Mammary microvascular endothelial cell (primary cell): ENCODE results near the gene GALR2. TPM values are rescaled to one million over a fixed set of nuclear protein-coding genes. Genes with fewer than 3 reads are reported as not detected.

ENCODE experiments used
- total RNA-seq: library from RNA; depleted of rRNA; stranded (reverse); fragments of >200 nt; gene quantifications from 2 replicates; pipeline ENCODE4 v1.2.3, GENCODE V29; 2015

GALR2 gene
- 0.13 TPM in 1 of 2 replicates, not detected in the other for total RNA-seq

DNA sequence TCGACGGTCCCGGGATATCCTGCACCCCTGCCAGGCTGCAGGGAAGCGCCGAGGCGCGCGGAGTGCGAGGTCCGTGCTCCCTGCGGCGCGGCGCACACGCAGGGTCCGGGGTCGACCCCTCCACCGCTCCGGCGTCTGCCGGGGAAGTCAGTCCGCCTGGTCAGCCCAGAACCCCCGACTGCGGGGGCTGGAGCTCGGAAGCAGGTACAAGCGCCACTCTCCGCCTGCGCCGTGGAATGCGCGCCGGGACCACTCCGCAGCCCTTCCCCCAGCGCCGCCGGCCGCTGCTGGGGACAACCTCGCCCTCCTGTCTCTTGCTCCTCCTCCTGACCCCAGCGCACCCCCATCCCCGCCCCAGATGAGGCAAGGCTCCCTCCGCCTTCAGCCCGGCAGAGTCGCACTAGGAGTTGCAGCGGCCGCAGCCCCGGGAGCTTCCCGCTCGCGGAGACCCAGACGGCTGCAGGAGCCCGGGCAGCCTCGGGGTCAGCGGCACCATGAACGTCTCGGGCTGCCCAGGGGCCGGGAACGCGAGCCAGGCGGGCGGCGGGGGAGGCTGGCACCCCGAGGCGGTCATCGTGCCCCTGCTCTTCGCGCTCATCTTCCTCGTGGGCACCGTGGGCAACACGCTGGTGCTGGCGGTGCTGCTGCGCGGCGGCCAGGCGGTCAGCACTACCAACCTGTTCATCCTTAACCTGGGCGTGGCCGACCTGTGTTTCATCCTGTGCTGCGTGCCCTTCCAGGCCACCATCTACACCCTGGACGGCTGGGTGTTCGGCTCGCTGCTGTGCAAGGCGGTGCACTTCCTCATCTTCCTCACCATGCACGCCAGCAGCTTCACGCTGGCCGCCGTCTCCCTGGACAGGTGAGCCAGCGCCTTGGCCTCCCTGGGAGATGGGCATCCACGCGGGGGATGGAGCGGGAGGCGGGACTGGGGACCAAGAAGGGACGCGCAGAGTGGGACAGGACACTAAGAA lies at the start of gene GALR2:
TSS of gene GALR2 (plus strand) at position 392 of the 974 bp plus-strand sequence. CDS start at position 495, 103 bp downstream.

GRCh38 chr17:76027159-76027839 lies 47.3 kb upstream of the GALR2 start, which contains the start of gene EVPL:
EVPL (minus strand) TSS chr17:76027306; CDS start chr17:76027198, 108 bp downstream.

DNA sequence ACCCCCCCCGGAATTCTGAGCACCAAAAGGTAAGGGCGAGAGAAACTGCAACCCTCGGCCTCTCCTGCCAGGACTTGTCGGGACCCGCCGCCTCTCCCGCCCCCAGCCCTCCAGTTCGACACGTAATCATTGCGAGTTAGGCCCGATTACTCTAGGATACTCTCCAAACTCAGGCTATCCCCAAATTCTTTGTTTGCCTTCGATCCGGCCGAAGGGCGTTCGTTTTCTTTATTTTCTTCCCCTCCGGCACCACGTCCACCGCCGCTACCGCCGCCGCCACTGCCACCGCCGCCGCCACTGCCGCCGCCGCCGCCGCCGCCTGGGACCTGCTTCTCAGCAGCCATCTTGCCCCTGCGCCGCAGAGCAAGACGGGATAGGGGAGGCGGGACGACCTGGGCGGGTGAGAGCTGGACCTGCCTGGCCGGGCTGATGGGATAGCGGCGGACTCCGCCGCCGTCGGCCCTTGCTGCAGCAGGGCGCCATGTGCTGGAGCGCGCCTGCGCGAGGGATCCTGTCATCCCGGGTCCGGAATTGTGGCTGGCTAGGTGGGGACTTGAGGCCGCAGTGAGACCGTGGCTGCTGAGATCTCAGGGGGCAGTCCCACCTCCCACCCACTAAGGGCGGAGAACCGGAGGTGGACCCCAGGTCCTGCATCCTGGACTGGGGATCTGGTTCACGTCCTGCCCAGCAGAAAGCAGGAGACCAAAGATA lies 2.3 kb upstream of the GALR2 start, which contains the start of gene SRP68:
TSS of gene SRP68 (minus strand) at position 370 of the 711 bp plus-strand sequence. CDS start at position 344, 26 bp downstream.

DNA sequence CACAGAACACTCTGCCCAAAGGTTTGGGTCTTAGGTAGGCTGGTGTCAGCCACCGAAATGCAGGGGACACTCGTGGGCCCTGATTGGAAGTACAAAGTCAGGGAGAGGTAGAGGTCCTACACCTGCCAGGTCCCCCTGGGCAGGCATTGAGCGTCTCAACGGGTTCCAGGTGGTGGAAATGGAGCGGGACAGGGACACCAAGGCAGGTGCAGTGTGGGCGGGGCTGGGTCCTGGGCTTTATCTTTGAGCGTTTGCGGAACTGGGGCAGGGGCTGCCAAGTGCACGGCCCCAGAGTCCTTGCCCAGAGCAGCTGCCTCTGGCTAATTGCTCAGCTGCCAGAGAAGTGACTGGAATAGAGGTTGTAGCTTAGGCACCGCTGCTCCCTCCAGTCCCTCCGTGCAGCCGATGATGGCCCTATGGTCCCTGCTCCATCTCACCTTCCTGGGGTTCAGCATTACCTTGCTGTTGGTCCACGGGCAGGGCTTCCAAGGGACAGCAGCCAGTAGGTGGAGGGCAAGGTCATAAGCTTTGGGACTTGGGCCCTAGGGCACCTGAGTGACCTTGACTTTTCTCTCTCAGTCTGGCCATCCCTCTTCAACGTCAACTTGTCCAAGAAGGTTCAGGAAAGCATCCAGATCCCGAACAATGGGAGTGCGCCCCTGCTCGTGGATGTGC lies 4.4 kb downstream of the GALR2 start, which contains the start of gene ZACN:
TSS of gene ZACN (plus strand) at position 323 of the 675 bp plus-strand sequence. CDS start at position 406, 83 bp downstream.

DNA sequence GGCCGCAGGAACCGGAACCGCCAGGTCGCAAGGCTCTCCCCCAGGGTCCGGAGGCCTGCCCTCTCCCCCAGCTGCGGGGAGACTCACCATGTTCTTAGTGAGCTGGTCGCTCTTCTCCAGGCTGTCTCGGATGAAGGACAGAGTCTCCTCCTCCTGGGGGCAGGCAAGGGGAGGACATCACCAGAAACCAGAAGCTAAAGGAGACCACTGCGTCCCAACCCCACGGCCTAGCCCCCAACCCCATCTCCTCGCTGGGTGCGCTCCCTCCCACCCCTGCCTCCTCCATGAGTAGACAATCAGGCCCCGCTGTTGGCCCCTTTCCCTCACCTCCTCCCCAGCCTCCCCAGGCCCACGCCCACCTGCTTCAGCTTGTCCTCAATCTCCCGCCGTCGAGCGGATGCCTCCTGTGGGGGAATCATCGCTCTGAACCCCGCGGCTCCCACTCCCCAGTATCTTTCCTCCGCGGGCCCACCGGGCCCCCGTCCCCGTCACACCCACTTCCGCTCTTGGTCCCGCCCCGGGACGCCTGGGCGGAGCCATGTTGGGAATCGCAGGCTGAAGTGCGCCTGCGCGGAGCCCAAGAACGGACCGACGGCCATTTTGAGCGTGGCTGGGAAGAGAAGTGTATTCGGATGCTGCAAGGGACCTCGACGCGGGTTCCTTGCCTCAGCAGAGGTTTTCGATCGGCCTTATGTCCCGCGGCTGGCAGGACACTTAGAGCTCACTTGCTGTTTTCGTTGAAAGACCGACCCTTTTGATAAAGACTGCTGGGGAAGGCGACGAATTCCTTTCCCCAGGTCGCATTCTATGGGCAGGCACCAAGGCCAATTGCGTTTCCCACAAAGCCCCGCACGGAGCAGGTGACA lies 28.9 kb downstream of the GALR2 start, which contains the start of gene EXOC7:
TSS of gene EXOC7 (minus strand) at position 514 of the 866 bp plus-strand sequence. CDS start at position 419, 95 bp downstream.

Other genes starting within 250 kb of the GALR2 start
- gene UNC13D, start 230.4 kb upstream of the GALR2 start, total RNA-seq, result 1.2 and 1.8 TPM in 2 replicates
- 59.4 and 61.8 TPM in 2 replicates for gene WBP2, start 219.4 kb upstream of the GALR2 start, total RNA-seq
- 62.8 and 64.3 TPM in 2 replicates for gene TRIM47, start 196.2 kb upstream of the GALR2 start, total RNA-seq
- gene TRIM65, start 177.8 kb upstream of the GALR2 start, total RNA-seq, result 30.6 and 32.7 TPM in 2 replicates
- gene MRPL38, start 169.9 kb upstream of the GALR2 start, total RNA-seq, result 31.1 and 31.8 TPM in 2 replicates
- gene FBF1, start 133.7 kb upstream of the GALR2 start, total RNA-seq, result 3.5 and 3.8 TPM in 2 replicates
- gene ACOX1, start 95.6 kb upstream of the GALR2 start, total RNA-seq, result 28.8 and 34.1 TPM in 2 replicates
- gene TEN1, start 95.5 kb upstream of the GALR2 start, total RNA-seq, result 13.9 and 23.3 TPM in 2 replicates
- gene CDK3, start 73.9 kb upstream of the GALR2 start, total RNA-seq, result 1.3 and 3.1 TPM in 2 replicates
- gene EVPL, start 47.5 kb upstream of the GALR2 start, total RNA-seq, result 0.05 TPM in 1 of 2 replicates, not detected in the other
- 29.2 and 33.5 TPM in 2 replicates for gene SRP68, start 2.3 kb upstream of the GALR2 start, total RNA-seq
- not detected in 2 replicates for gene ZACN, start 4.4 kb downstream of the GALR2 start, total RNA-seq
- 60.7 and 68.0 TPM in 2 replicates for gene EXOC7, start 29.0 kb downstream of the GALR2 start, total RNA-seq
- not detected in 2 replicates for gene FOXJ1, start 66.5 kb downstream of the GALR2 start, total RNA-seq
- 0.44 and 3.1 TPM in 2 replicates for gene RNF157, start 165.7 kb downstream of the GALR2 start, total RNA-seq
- 14.7 and 28.9 TPM in 2 replicates for gene UBALD2, start 190.6 kb downstream of the GALR2 start, total RNA-seq
- gene QRICH2, start 233.5 kb downstream of the GALR2 start, total RNA-seq, result 1.8 and 4.7 TPM in 2 replicates